Measurements from ENCODE around the gene SLC7A4.

GRCh38 chr22:21075516-21076138, 43.3 kb upstream of the SLC7A4 start:
- TF ChIP-seq CTCF (IDR thresholded peaks at IDR 0.05) (no peak), POLR2A (IDR thresholded peaks at IDR 0.05) (no peak), POLR2AphosphoS5 (IDR thresholded peaks at IDR 0.05) (no peak)
